ENCODE results near the gene FLT3. TPM values are rescaled to one million over a fixed set of nuclear protein-coding genes. Genes with fewer than 3 reads are reported as not detected.
"Not testable (repeated sequence)": the region's sequence is repeated elsewhere in the genome, so short reads cannot be mapped to it uniquely, and the experiment has no call there.

Gene FLT3
- polyA plus RNA-seq, 1 experiment = not detected

DNA sequence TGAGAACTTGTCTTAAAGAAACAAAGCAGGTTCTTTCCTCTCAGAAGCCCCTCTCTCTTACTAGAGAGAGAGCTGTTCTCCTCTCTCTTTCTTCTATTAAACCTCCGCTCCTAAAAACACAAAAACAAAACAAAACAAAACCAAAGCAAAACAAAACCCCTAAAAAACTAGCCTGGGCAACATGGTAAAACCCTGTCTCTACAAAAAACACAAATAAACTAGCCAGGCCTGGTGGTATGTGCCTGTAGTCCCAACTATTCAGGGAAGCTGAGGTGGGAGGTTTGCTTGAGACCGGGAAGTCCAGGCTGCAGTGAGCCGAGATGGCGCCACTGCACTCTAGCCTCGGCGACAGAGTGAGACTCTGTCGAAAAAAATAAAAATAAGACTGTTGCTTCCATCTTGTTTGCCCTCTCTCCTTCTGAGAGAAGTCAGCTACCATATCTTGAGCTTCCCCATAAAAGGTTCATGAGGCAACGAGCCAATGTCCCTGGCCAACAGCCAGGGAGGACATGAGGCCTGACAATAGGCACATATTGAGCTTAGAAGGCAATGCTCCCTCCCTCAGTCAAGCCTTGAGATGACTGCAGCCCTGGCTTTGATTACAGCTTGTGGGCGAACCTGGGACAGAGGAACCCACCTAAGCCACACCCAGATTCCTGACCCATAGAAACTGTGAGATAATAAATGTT is 17.5 kb upstream of the FLT3 start:
- peaks cover 5% of the 10 kb centered on the region for H3K27me3 ChIP-seq (ENCODE audit: control insufficient read depth, insufficient read depth, low read length)
- ChIA-PET CTCF (interaction anchor here (0.7 to 1.0 kb wide), 2 partner anchors 13 to 18 kb away, joined by 3 to 4 read pairs; no protein-coding TSS in a partner anchor), POLR2A (no interaction called here)
- DNase-seq (ENCODE audit: low read depth) = no peak
- TF ChIP-seq, protein P1, sequence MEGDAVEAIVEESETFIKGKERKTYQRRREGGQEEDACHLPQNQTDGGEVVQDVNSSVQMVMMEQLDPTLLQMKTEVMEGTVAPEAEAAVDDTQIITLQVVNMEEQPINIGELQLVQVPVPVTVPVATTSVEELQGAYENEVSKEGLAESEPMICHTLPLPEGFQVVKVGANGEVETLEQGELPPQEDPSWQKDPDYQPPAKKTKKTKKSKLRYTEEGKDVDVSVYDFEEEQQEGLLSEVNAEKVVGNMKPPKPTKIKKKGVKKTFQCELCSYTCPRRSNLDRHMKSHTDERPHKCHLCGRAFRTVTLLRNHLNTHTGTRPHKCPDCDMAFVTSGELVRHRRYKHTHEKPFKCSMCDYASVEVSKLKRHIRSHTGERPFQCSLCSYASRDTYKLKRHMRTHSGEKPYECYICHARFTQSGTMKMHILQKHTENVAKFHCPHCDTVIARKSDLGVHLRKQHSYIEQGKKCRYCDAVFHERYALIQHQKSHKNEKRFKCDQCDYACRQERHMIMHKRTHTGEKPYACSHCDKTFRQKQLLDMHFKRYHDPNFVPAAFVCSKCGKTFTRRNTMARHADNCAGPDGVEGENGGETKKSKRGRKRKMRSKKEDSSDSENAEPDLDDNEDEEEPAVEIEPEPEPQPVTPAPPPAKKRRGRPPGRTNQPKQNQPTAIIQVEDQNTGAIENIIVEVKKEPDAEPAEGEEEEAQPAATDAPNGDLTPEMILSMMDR (IDR thresholded peaks at IDR 0.05; ENCODE audit: insufficient read depth, low read depth, low read length) = no peak
- no peaks in the 10 kb centered on the region for H3K36me3 ChIP-seq (ENCODE audit: control insufficient read depth, insufficient read depth, low read length)
- no peak overlapping the region for H3K4me3 ChIP-seq (ENCODE audit: low read depth, low read length)

DNA sequence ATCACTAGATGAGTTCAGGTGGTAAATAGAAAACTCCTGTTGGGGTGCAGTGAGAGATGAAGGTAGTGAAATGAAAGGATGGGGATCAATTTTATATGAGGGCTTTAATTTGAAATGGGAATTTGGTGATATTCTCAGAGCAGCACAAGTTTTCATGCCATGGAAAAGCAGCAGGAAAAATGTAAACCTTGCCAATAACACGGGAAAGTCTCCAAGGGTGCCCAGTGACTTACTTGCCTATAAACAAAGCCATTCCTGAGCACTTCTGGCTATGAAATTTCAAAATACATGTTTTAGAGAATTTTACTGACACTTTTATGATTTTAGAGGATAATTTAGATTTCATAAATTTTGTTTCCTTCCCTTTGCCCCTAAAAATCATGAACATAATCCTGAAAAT is 16.4 kb upstream of the FLT3 start:
- no peak for DNase-seq (ENCODE audit: low read depth)
- ChIA-PET POLR2A (no interaction called here), CTCF (no interaction called here)
- TF ChIP-seq, protein P1 (IDR thresholded peaks at IDR 0.05; ENCODE audit: insufficient read depth, low read depth, low read length) = no peak
- no peak overlapping the region for H3K4me3 ChIP-seq (ENCODE audit: low read depth, low read length)
- H3K27me3 ChIP-seq (ENCODE audit: control insufficient read depth, insufficient read depth, low read length) = peaks cover 5% of the 10 kb centered on the region
- no peaks in the 10 kb centered on the region for H3K36me3 ChIP-seq (ENCODE audit: control insufficient read depth, insufficient read depth, low read length)

- TF ChIP-seq, protein P1 (IDR thresholded peaks at IDR 0.05; ENCODE audit: insufficient read depth, low read depth, low read length) = no peak
- ChIA-PET POLR2A (no interaction called here), CTCF (no interaction called here)
- no peak for DNase-seq (ENCODE audit: low read depth)
- Histone ChIP-seq H3K4me3 (ENCODE audit: low read depth, low read length) (no peak overlapping the region), H3K27me3 (ENCODE audit: control insufficient read depth, insufficient read depth, low read length) (peaks cover 1% of the 10 kb centered on the region; the same call in 1 of the 2 replicates), H3K36me3 (ENCODE audit: control insufficient read depth, insufficient read depth, low read length) (no peaks in the 10 kb centered on the region)
Measured at GRCh38 chr13:28110414-28110813, 10.0 kb upstream of the FLT3 start.

DNA sequence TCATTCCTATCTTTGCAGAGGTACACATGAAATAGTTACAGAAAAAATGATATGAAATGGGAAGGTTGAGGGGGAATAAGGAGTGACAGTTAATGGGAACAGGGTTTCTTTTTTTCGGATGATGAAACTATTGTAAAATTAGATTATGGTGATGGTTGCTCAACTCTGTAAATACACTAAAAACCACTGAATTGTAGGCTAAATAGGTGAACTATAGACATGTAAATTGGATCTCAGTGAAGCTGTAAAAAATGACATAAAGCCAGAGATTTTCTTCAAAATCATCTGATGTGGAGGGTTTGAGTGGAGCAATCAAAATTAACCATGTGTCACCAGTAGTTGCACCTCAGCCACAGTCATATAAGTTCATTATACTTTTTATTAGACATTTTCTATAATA is 6.6 kb upstream of the FLT3 start:
- TF ChIP-seq, protein P1 (IDR thresholded peaks at IDR 0.05; ENCODE audit: insufficient read depth, low read depth, low read length) = no peak
- Histone ChIP-seq H3K27me3 (ENCODE audit: control insufficient read depth, insufficient read depth, low read length) (peaks cover 6% of the 10 kb centered on the region), H3K36me3 (ENCODE audit: control insufficient read depth, insufficient read depth, low read length) (no peaks in the 10 kb centered on the region), H3K4me3 (ENCODE audit: low read depth, low read length) (no peak overlapping the region)
- ChIA-PET CTCF (no interaction called here), POLR2A (no interaction called here)
- DNase-seq (ENCODE audit: low read depth) = no peak

DNA sequence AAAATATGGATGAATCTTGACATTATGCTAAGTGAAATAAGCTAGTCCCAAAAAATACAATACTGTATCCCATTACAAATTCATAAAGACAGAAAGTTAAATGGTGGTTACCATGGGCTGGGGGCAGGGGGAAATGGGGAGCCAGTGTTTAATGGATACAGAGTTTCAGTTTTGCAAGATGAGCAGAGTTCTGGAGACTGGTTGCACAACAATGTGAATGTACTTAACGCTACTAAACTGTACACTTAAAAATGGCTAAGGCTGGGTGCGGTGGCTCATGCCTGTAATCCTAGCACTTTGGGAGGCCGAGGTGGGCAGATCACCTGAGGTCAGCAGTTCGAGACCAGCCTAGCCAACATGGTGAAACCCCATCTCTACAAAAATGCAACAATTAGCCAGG is 1.5 kb upstream of the FLT3 start:
- H3K4me3 ChIP-seq (ENCODE audit: low read depth, low read length); POLR2A ChIA-PET; H3K36me3 ChIP-seq (ENCODE audit: control insufficient read depth, insufficient read depth, low read length); DNase-seq (ENCODE audit: low read depth): not testable (repeated sequence)
- CTCF ChIA-PET = interaction anchor here (1.2 kb wide), 1 partner anchor 10 kb away, joined by 3 read pairs; no protein-coding TSS in a partner anchor
- H3K27me3 ChIP-seq (ENCODE audit: control insufficient read depth, insufficient read depth, low read length) = peaks cover 23% of the 10 kb centered on the region
